Ramos (cell line): Measurements from ENCODE around the gene VEZT.
"Not testable (repeated sequence)": the region's sequence is repeated elsewhere in the genome, so short reads cannot be mapped to it uniquely, and the experiment has no call there.

Source experiments
- in situ Hi-C: fragments of 300-500 bp; cut with MboI; formaldehyde crosslinking; loops from one replicate; pipeline ENCODE4 v1.14.3; 2022; ENCODE audit warnings: low sequenced_read_pairs; ENCODE audit not compliant: unreplicated experiment

Gene VEZT, protein sequence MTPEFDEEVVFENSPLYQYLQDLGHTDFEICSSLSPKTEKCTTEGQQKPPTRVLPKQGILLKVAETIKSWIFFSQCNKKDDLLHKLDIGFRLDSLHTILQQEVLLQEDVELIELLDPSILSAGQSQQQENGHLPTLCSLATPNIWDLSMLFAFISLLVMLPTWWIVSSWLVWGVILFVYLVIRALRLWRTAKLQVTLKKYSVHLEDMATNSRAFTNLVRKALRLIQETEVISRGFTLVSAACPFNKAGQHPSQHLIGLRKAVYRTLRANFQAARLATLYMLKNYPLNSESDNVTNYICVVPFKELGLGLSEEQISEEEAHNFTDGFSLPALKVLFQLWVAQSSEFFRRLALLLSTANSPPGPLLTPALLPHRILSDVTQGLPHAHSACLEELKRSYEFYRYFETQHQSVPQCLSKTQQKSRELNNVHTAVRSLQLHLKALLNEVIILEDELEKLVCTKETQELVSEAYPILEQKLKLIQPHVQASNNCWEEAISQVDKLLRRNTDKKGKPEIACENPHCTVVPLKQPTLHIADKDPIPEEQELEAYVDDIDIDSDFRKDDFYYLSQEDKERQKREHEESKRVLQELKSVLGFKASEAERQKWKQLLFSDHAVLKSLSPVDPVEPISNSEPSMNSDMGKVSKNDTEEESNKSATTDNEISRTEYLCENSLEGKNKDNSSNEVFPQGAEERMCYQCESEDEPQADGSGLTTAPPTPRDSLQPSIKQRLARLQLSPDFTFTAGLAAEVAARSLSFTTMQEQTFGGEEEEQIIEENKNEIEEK

DNA sequence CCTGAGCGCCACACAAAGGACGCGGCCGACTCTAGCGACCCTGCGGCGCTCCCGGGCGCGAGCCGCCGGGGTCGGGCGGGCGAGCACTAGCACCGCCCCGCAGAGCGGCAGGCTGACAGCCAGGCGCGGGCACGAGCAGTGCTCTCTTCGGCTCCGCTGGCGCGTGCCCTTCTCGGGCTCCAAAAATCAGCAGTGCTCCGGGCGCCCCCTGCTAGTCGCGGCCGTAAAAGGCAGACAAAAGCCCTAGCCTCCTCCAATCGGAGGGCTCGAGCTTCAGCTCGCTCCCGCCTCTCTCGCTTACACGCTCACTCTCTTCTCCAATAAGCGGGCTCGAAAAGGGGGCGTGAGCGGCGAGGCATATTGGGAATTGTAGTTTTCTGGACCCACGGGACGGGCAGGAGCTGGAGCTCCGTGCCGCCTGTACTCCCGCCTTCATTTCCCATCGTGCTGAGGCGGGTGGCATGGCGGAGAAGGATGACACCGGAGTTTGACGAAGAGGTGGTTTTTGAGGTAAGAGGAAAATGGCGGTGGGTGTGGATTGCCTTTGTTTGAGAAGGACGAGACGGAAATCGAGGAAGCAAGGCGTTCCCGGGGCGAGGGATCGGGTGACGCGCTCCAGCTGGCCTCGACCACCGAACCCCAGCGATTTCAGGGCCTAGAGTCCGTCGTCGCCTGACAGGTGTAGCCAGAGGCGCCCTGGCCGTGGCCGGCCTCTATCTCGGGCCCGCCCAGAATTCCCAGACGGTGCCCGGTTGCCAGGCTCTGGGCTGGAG is at the start of gene VEZT, which contains the start of gene FGD6:
TSS of gene VEZT (plus strand) at position 431 of the 773 bp plus-strand sequence. CDS start at position 475, 44 bp downstream.
TSS of gene FGD6 (minus strand) at position 91 of the 773 bp plus-strand sequence. CDS start 227 bp downstream, outside the sequence.
- in situ Hi-C loops: no loop called here

DNA sequence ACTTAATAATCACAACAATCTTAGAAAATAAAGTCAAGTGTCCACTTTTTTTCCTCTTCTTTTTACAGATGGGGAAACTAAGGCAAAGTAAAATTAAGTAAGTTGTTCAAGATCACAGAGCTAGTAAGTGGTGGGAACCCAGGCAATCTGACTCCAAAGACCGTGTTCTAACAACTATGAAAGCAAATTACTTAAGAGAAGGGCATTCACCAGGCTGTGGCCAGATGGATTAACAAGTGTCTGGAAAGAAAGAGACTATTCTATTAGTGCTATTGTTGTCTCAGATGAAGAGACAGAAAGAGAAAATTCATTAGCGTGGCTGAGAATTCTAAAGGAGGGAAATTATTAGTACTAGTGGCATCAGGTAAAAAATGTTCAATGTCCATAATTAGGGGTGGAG is 48.9 kb upstream of the VEZT start:
- in situ Hi-C loops: no loop called here

DNA sequence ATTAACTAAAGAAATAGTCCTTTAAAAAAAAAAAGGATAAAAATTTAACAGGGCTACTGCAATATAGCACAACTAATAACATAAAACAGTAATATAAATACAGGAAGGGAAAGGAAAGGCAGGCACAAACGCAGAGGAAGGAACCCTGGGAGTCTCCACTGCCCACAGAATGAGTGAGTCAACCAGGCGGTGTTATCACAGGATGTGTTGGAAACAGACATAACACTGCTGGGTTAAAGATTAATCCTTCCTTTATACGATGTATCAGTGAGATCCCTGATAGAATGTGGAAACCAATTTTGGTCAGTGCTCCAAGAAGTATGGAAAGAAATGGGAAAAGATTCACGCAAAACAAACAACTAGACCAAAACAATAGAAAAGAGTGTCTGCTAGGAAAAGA is 48.2 kb upstream of the VEZT start:
- in situ Hi-C loops: no loop called here

DNA sequence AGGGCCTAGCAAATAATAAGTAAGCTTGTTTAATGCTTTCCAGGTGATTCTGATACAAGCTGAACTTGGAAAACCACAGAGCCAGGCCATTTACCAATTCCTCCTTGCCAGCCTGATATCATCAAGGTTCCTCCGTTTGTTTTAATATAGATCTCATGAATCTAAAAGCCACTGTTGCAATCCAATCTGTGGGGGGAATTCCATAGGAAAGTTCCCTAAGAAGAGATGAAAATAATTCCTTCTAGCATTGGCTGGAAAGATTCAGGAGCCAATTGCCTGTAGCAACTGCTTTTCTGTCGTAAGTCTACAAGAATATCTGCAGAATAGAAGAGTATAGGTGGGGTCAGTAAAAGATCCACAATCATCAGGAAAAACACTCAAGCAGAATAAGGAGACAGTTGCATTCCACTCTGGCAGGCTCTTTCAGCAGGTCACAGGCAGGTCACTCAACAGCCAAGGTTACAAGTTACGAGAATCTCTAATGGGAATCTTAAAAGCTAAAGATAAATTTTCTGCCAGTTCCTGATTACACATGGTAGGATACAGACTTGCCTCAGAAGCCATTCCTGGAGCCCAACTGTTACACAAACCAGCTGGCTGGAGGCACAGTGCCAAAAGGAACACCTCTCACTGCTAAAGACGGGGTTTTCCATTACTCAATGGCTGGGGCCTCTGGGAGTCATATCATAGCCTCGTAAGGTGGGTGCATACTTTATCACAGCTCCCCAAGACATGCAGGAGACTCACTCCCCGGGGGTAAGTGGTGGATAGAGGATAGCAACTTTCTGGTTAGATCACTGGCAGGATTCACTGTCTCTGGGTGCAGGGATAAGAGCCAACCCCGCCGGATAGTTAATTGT is 44.0 kb upstream of the VEZT start:
- in situ Hi-C loops: no loop called here

DNA sequence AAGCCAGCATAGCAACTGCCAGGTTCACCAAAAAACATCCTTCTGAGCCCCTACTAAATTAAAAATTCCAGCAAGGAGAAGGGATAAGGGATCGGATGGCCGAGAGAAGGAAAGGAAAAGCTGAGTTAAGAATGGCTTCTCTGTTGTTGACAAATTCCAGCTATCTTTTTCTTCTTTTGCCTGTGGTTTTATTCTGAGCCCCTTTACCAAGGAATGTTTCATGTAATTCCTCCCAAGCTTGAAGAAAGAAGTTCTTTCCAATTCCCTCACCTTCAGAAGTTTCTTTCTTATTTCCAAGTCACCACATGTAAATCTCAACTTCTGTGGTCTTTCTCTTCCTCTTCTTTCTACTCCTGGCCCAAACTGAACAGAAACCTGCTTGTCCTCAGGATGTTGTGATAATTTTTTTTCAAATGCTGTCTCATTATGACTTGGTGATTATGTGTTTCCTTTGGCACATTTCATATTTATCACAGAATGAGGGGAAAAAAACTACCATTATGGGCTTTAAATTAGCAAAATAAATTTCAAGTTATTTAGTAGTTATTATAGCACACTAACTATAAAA is 40.3 kb upstream of the VEZT start:
- in situ Hi-C loops: no loop called here

DNA sequence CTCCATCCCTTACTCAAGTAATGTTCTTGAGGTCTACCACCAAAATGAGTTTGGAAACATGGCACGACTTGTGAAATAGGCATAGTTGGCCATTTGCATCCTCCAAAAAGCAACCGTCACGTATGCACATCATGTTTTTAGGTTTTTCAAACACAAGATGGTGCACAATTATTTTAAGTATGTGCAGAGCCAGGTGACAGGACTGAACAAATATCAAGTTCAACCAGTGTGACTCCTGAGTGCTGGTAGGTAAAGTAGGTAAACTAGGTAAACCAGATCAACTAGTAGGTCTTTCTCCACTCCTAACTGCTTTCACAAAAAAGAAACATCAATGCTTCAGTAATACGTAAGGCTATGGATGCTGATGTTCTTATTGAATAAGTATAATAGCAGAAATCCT is 39.5 kb upstream of the VEZT start:
- in situ Hi-C loops: no loop called here

DNA sequence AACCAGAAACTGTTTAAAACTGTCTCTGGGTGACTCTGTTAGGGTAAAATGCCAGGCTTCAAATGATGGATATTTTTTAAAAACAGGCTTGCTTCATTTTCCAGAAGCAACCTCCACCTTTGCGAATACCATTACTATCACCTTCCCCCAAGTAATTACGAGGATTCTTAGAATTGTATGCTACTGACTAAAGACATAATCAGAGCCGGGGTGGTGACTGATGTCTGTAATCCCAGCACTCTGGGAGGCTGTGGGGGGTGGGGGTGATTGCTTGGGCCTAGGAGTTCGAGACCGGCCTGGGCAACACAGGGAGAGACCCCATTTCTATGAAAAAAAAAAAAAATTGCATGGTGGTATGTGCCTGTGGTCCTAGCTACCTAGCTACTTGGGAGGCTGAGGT is 38.6 kb upstream of the VEZT start:
- in situ Hi-C loops: no loop called here

DNA sequence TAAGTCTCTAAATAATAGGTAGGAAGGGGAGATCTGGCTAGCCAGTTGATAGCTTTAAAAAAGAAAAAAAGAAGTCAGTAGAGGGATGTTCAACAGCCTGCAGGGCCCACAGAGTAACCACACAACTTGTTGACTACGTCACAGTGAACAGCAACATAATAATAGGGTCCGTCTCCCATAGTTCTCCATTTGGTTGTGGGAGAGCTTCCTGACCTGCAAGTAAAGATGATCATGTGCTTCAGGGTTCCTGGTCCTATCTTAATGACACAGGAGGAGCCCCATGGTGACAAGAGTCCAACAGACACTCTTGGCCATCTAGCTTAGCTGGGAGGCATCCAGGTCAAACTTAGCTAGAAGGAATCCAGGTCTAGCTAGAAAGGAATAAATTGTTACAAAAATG is 36.5 kb upstream of the VEZT start:
- in situ Hi-C loops: no loop called here

DNA sequence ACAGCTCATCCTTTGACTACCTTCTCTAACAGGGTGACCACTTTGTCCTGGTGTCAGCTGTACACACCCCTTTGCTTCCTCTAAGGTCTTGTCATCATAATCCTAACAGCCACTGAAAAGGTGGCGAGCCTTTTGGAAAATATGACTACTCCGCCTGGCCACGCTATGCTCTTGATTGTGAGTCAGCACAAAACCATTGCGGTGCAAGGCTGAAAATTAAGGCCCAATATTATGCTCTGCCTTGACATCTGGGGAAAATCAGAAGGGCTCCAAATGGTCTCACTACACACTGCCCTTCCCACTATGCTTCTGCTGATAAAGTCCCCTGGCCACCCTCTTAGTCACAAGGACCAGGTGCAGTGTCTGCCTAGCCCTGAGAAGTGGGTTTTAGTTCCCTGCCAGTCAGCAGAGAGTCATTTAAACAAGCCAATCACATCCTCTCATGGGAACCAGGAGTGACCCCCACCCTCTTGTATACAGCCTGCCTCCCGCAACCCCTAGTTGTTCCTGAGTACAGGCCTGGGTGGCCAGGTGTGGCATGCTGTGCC is 34.7 kb upstream of the VEZT start:
- in situ Hi-C loops: no loop called here

DNA sequence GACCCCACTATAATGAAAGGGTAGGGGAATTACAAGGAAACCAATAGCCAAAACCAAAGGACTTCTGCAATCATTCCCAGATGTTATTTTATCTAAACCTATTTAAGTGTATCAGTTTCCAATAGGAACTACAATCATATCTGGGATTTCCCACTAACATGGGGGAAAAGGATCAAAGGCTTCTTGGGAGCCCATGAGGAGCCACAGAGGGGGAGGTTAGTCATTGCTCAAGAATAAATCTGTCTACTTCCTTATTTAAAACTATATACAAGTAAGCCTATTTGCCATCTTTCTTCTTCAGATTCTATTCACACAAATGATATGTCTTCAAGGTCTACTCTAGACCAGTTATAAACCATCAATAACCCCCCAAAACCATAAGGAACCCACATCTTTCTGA is 33.5 kb upstream of the VEZT start:
- in situ Hi-C loops: no loop called here

DNA sequence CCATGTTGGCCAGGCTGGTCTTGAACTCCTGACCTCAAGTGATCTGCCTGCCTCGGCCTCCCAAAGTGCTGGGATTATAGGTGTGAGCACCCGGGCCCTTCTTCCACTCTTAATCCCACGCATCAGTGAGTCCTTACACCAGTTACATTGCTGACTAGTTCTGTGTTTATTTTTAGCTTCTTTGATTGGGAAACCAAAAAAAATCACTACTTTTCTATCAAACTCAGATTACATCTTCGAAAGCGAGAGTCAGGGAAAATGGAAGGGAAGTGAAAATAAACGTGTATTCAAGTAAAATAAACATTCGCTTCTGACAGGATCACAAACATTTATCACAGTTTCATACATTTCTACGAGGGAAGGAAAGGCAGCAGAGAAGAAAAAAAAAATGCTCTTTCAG is 32.5 kb upstream of the VEZT start:
- in situ Hi-C loops: no loop called here

DNA sequence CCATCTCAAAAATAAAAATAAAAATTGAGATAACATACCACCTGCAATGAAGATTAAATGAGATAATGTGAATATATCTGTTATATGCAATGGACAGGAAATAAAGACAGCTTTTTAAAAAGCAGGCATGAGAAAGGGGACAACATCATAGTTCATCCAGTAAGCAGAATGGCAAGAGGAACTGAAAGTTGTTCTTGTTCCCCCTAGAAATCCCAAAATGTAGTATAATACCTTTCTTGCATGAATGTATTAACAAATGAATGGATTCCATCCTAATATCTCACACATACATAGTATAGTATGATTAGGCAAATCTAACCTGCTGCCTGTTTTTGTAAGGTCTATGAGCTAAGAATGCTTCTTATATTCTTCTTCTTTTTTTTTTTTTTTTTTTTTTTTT is 31.8 kb upstream of the VEZT start:
- in situ Hi-C loops: no loop called here

DNA sequence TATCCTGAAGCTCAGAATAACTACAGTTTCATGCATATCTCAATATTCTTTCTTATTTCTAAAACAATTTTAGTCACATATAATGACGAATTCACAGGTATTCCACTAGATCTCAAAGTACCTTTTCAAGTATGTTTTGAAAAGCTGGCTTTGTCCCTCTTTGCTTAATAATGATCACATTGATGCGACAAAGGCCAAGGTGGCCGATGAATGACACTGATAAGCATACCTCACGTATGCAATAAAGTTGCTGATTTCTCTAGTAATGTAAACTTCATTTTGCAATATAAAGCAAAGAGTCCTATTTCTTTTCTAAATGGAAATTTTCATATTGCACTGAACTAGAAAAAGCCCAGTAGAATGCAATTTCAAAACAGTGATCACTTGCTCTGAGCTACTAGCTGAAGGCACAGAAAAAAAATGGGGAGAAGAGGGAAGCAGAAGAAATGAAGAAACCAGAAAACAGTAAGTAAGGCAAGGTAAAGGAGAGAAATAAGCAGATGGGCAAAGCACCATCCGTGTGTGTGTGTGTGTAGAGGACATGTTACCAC is 29.7 kb upstream of the VEZT start:
- in situ Hi-C loops: no loop called here

DNA sequence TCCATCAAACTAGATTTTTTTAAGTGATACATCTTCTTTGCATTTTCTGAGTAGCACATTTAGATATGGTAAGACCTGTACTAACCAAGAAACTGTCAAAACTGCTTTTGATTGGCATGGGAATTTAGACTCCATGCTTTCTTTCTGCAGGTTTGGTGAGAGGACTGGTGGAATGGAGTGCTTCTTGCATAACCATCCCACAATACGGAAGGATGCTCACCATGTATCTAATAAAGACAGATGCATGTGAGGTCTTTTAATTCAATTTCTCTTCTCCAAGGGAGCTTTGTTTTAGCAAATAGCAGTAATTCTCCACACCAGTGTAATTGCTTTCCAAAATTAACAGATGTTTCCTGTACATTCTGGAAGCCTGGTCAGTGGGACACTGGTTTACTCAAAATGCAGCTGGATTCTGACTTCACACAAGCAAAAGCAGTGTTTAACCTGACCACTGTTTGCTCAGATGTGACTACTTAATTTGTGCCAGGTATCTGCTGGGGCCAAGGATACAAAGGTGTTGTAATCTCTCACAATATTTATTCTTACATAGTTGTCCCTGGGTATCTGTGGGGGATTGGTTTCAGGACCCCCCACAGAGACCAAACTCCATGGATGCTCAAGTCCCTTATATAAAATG is 26.4 kb upstream of the VEZT start:
- in situ Hi-C loops: no loop called here

DNA sequence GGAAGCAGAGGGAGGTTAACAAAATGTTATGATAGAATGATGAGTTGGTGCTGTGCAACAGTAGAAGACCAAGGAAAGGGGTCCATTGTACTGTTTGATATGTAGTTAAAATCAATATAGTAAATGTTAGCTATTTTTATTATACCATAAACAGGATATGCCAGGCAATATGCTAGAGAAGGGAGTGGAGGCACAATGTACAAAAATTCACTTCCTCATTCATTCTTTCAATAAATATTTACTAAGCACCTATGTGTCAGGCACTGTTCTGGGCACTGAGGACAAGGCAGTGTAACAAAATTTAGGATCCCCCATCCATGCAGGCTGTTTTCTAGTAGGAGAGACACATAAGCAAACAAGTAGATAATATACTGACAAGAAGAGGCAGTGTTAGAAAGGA is 25.3 kb upstream of the VEZT start:
- in situ Hi-C loops: no loop called here

DNA sequence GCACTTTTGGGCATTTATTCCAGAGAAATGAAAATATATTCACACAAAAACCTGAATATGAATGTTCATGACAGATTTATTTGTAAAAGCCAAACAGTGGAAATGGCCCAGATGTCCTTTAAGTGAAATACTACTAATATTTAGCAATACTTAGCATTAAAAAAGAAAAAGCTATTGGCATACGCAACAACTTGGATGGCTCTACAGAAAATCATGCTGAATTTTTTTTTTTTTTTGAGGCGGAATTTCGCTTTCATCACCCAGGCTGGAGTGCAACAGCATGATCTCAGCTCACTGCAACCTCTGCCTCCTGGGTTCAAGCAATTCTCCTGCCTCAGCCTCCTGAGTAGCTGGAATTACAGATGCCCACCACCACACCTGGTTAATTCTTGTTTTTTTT is 24.5 kb upstream of the VEZT start:
- in situ Hi-C loops: no loop called here

DNA sequence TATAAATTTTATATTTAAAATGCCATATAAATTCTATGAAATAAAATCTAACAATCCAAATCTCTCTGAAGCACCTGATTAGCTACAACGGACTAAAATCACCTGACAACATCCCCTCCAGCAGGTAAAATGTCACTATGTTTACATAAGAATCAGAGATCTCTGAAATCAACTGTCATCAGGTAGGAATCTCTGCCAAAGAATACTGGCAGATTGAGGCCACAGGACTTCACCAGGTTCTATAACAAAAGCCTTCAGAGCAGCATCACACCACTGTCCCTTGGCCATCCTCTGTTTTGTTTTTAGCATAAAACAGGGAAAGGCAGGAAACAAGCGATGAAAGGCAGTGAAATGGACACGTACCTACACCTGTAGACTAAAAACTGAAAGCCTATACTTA is 22.5 kb upstream of the VEZT start:
- in situ Hi-C loops: no loop called here

DNA sequence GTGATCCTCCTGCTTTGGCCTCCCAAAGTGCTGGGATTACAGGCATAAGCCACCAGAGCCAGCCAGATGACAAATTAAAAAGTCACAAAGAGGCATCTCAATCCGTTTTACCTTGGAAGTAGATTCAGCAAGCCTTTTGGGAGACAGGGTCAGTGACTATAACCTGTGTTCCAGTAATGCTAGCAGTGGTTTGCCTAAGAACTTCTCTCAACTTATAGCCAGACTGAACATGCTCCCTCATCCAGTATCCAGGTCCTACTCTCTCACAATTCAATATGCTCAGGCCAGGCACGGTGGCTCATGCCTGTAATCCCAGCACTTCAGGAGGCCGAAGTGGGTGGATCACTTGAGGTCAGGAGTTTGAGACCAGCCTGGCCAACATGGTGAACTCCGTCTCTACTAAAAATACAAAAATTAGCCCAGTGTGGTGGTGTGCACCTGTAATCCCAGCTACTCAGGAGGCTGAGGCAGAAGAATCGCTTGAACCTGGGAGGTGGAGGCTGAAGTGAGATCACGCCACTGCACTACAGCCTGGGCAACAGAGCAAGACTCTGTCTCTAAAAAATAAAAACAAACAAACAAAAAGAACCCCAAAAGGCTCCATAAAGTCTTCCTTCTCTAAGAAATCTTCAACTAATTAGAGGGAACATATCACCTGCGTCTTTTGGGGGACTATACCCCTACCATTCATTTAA is 20.6 kb upstream of the VEZT start:
- in situ Hi-C loops: not testable (repeated sequence)
